Kidney tubule cell (primary cell): ENCODE measurements around the gene DNAH8.

Experiments
- DNase-seq: peaks from one replicate; pipeline ENCODE4 v3.0.0-alpha.2; 2018; ENCODE audit warnings: low spot score

The DNAH8 gene

GRCh38 chr6:38702558-38703397 lies 12.3 kb upstream of the DNAH8 start, which contains the start of gene GLO1:
TSS of gene GLO1 (minus strand) at chr6:38703145. CDS start at chr6:38703054, 91 bp downstream.
- DNase-seq: peak; percentile 98

- DNase-seq: no peak
Observed at GRCh38 chr6:38703949-38704590, 11.0 kb upstream of the DNAH8 start.

GRCh38 chr6:38705924-38706323 lies 9.2 kb upstream of the DNAH8 start:
- no peak for DNase-seq

DNA sequence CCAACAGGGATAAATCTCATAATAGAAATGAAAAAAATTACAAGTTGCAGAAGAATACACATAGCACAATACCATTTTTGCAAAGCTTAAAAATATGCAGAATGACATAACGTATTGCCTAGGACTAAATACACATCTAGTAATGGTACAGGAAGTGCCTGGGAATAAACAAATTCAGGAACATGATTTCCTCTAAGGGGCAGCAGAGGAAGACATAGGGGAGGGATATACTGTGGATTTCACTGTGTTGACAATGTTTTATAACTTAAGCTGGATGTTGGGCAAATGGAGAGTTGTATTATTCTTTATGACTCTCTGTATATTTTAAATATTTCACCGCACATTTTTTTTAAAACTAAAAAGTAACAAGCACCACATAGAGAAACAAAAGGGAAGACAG lies 6.6 kb upstream of the DNAH8 start:
- DNase-seq: no peak

- peak; percentile 18 for DNase-seq
Observed at GRCh38 chr6:38713812-38714211, 1.3 kb upstream of the DNAH8 start.

GRCh38 chr6:38714239-38715015 lies 684 bp upstream of the DNAH8 start:
- peak; percentile 25 for DNase-seq

DNA sequence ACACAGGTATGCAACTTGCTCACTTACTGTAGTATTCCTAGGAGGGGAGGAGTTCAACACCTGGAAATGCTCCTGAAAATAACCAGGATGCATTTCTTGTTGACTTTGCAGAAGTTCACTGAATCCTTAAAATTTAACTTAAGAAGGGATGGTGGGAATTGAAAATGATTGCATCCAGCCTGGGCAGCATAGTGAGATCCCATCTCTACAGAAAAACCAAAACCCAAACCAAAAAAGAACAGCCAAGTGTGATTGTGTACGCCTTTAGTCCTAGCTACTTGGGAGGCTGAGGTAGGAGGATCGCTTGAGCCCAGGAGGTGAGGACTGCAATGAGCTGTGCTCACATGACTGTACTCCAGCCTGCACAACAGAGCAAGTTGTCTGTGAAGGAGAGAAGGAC lies 1.7 kb downstream of the DNAH8 start:
- no peak for DNase-seq

- DNase-seq: no peak
Observed at GRCh38 chr6:38719358-38719757, 4.2 kb downstream of the DNAH8 start.

GRCh38 chr6:38720295-38720694 lies 5.2 kb downstream of the DNAH8 start:
- DNase-seq: peak; percentile 47

DNA sequence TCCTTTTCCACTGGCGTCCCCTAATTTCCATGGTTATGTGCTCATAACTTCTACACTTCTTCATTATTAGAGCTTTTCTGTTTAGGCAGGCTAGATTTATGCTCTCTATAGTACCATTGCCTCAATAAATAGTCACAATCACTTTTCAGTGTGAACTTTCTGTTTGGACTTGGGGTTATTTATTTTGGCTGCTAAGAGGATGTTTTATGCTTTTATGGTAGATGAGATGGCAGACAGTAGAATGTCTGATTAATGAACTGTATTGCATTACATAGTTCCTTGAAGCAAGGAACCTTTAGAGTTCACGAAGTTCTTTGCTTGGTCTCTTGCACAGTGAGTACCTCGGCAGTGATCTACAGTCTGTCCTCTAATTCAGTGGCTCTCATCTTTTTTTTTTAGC lies 6.9 kb downstream of the DNAH8 start:
- no peak for DNase-seq

DNA sequence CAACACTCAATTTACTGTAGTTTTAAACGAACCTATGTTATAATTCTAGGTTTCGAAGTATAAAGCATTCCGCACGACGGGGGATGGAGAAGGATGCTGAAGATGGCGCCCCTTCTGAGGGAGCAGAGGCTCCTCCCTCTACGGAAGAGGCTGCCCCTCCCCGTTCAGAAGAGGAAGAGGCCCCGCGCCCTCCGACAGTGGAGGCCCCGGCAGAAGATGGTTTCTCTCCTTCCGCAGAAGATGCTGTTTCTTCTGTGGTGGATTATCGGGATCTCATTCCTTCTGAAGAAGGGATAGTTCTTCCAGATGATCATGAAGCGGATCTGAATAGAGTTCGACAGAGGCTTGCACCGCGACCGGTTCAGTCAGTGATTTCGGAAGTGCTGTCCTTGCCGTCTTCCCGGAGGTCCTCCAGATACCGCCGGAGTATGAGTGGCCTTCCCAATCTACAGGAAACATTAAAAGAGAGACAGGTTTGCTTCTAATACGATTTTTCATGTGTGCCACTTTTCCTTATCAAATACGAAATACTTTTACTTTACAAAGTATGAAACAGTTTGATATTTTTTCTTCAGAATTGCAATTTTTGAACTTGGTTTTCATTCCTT lies 7.7 kb downstream of the DNAH8 start:
- DNase-seq: no peak

GRCh38 chr6:38723783-38724182 lies 8.7 kb downstream of the DNAH8 start:
- DNase-seq: no peak

- DNase-seq: peak; percentile 32
Observed at GRCh38 chr6:38724343-38724742, 9.2 kb downstream of the DNAH8 start.

- peak; percentile 18 for DNase-seq
Observed at GRCh38 chr6:38725414-38726183, 10.5 kb downstream of the DNAH8 start.

GRCh38 chr6:38728203-38728602 lies 13.1 kb downstream of the DNAH8 start:
- DNase-seq: no peak

- no peak for DNase-seq
Observed at GRCh38 chr6:38730140-38730862, 15.2 kb downstream of the DNAH8 start.

- DNase-seq: no peak
Observed at GRCh38 chr6:38736951-38737350, 21.8 kb downstream of the DNAH8 start.

DNA sequence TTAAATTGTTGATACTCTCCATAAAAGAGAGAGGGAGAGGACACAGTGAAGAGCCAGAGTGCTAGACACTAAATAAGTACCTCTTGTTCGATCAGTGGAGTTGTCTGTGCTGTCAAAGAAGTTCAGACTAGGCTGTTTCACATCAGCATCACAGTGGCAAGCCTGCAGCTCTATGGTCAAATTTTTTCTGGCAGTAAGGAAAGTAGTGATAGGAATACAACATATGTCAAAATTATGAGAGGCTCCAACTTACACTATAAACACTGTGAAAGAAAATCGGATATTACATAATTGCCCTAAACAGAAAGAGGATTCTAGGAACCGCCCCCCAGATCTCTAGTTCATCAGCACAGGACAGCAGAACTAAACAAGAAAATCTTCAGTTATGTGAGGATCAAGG lies 23.1 kb downstream of the DNAH8 start:
- no peak for DNase-seq

DNA sequence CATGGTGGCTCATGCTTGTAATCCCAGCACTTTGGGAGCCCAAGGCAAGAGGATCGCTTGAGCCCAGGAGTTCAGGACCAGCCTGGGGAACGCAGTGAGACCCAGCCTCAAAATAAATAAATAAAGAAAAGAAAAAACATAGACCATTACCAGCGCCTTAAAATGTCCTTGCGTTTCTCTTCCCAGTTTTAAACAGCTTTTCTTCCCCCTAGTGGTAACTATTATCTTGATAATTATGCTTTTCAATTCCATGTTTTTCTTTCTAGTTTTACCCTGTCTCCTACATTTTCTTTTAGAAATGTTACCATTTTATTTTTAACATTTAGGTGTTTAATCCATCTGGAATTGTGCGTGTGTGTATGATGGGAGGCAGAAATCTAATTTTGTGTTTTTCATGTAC lies 24.4 kb downstream of the DNAH8 start:
- no peak for DNase-seq

GRCh38 chr6:38749473-38749872 lies 34.4 kb downstream of the DNAH8 start:
- no peak for DNase-seq
